H9 (cell line): Measurements from ENCODE around the gene NMT1. TPM values are rescaled to one million over a fixed set of nuclear protein-coding genes. Genes with fewer than 3 reads are reported as not detected.

Source experiments
- DNase-seq: peaks from one replicate; pipeline ENCODE4 v3.0.0-alpha.2; 2017
- H2AFZ ChIP-seq: one replicate; pipeline ENCODE4 v1.6.1; 2013; ENCODE audit warnings: mild to moderate bottlenecking, low read length, control low read depth, moderate library complexity
- H2AK5ac ChIP-seq: 2 replicates; pipeline ENCODE4 v1.6.1; 2013; ENCODE audit warnings: low read length, control low read depth, mixed read lengths; ENCODE audit not compliant: insufficient read length
- H2BK120ac ChIP-seq: one replicate; pipeline ENCODE4 v1.6.1; 2013; ENCODE audit warnings: low read depth, mild to moderate bottlenecking, low read length, control low read depth, inconsistent platforms; ENCODE audit not compliant: poor library complexity, severe bottlenecking
- H2BK12ac ChIP-seq: 2 replicates; pipeline ENCODE4 v1.6.1; 2013; ENCODE audit warnings: low read length, control low read depth, mixed read lengths, low read depth; ENCODE audit not compliant: insufficient read length
- H2BK15ac ChIP-seq: 2 replicates; pipeline ENCODE4 v1.6.1; 2013; ENCODE audit warnings: low read depth, low read length, control low read depth
- H2BK20ac ChIP-seq: one replicate; pipeline ENCODE4 v1.6.1; 2013; ENCODE audit warnings: low read depth, mild to moderate bottlenecking, low read length, control low read depth, inconsistent platforms; ENCODE audit not compliant: poor library complexity, severe bottlenecking
- H2BK5ac ChIP-seq: 2 replicates; pipeline ENCODE4 v1.6.1; 2013; ENCODE audit warnings: low read length, control low read depth, mixed read lengths; ENCODE audit not compliant: insufficient read length
- H3K14ac ChIP-seq: 2 replicates; pipeline ENCODE4 v1.6.1; 2013; ENCODE audit warnings: low read length, control low read depth; ENCODE audit not compliant: insufficient read depth
- H3K18ac ChIP-seq: 2 replicates; pipeline ENCODE4 v1.6.1; 2013; ENCODE audit warnings: low read depth, mild to moderate bottlenecking, mixed read lengths, low read length, control low read depth; ENCODE audit not compliant: insufficient read length
- H3K23ac ChIP-seq: 2 replicates; pipeline ENCODE4 v1.6.1; 2013; ENCODE audit warnings: low read length, control low read depth, mixed read lengths, low read depth; ENCODE audit not compliant: insufficient read length
- H3K23me2 ChIP-seq: 2 replicates; pipeline ENCODE4 v1.6.1; 2013; ENCODE audit warnings: low read depth, mild to moderate bottlenecking, mixed read lengths, low read length, control low read depth; ENCODE audit not compliant: insufficient read length, poor library complexity, severe bottlenecking
- H3K27ac ChIP-seq: 2 replicates; pipeline ENCODE4 v1.5.1; 2013; ENCODE audit warnings: low read length, control low read depth, mixed read lengths, low read depth; ENCODE audit not compliant: insufficient read length
- H3K27me3 ChIP-seq: 2 replicates; pipeline ENCODE4 v1.6.1; 2013; ENCODE audit warnings: low read length, control low read depth, inconsistent platforms; ENCODE audit not compliant: insufficient read depth
- H3K4ac ChIP-seq: 2 replicates; pipeline ENCODE4 v1.6.1; 2013; ENCODE audit warnings: low read depth, mild to moderate bottlenecking, control low read depth, inconsistent platforms, low read length, moderate library complexity
- H3K4me1 ChIP-seq: 2 replicates; pipeline ENCODE4 v1.6.1; 2013; ENCODE audit warnings: low read length, control low read depth, inconsistent platforms; ENCODE audit not compliant: insufficient read depth
- H3K4me2 ChIP-seq: 2 replicates; pipeline ENCODE4 v1.6.1; 2013; ENCODE audit warnings: low read length, control low read depth, mixed read lengths; ENCODE audit not compliant: insufficient read length, insufficient read depth
- H3K56ac ChIP-seq: 2 replicates; pipeline ENCODE4 v1.6.1; 2013; ENCODE audit warnings: low read depth, mild to moderate bottlenecking, mixed read lengths, low read length, control low read depth; ENCODE audit not compliant: insufficient read length
- H3K79me1 ChIP-seq: 2 replicates; pipeline ENCODE4 v1.6.1; 2013; ENCODE audit warnings: low read depth, mild to moderate bottlenecking, moderate library complexity, low read length, control low read depth, inconsistent platforms; ENCODE audit not compliant: insufficient read depth, poor library complexity, severe bottlenecking
- H3K79me2 ChIP-seq: 2 replicates; pipeline ENCODE4 v1.6.1; 2013; ENCODE audit warnings: low read length, control low read depth, inconsistent platforms; ENCODE audit not compliant: insufficient read depth
- H3K9ac ChIP-seq: 2 replicates; pipeline ENCODE4 v1.6.1; 2013; ENCODE audit warnings: low read length, control low read depth, mixed read lengths; ENCODE audit not compliant: insufficient read length; ENCODE audit errors: extremely low read depth
- H3K9me3 ChIP-seq: one replicate; pipeline ENCODE4 v1.6.1; 2013; ENCODE audit warnings: low read depth, low read length, inconsistent platforms; ENCODE audit not compliant: control insufficient read depth
- H3T11ph ChIP-seq: one replicate; pipeline ENCODE4 v1.6.1; 2013; ENCODE audit warnings: mild to moderate bottlenecking, low read length, control low read depth, inconsistent platforms
- H4K20me1 ChIP-seq: one replicate; pipeline ENCODE4 v1.6.1; 2013; ENCODE audit not compliant: control insufficient read depth, insufficient read length, insufficient read depth
- H4K5ac ChIP-seq: 2 replicates; pipeline ENCODE4 v1.6.1; 2013; ENCODE audit warnings: low read depth, mild to moderate bottlenecking, mixed read lengths, low read length, control low read depth; ENCODE audit not compliant: insufficient read length
- H4K8ac ChIP-seq: replicated peaks from 2 replicates; pipeline ENCODE4 v1.6.1; 2013; ENCODE audit warnings: low read length, control low read depth, mixed read lengths, low read depth; ENCODE audit not compliant: insufficient read length
- H4K91ac ChIP-seq: 2 replicates; pipeline ENCODE4 v1.6.1; 2013; ENCODE audit warnings: low read depth, mild to moderate bottlenecking, moderate library complexity, mixed read lengths, low read length, control low read depth; ENCODE audit not compliant: insufficient read length
- H3K27ac Mint-ChIP-seq, 3 experiments: 2 replicates in 2 of 3; 3 replicates in 1 of 3; pipeline ENCODE4 v1.8.0; 2020 to 2021; ENCODE audit warnings: mixed read lengths in 3 of 3, mild to moderate bottlenecking in 1 of 3, moderate library complexity in 1 of 3
- H3K27me3 Mint-ChIP-seq: 2 replicates; pipeline ENCODE4 v1.8.0; 2021; ENCODE audit warnings: low read depth, mild to moderate bottlenecking, moderate library complexity, mixed read lengths
- H3K36me3 Mint-ChIP-seq, 3 experiments: 2 replicates in 2 of 3; 3 replicates in 1 of 3; pipeline ENCODE4 v1.8.0; 2020 to 2021; ENCODE audit warnings: low read depth in 3 of 3, mixed read lengths in 3 of 3; ENCODE audit not compliant: insufficient read depth in 1 of 3
- H3K4me1 Mint-ChIP-seq, 2 experiments: 2 replicates each; pipeline ENCODE4 v1.8.0; 2020; ENCODE audit warnings: mixed read lengths in 2 of 2
- H3K4me3 Mint-ChIP-seq, 2 experiments: 2 replicates in 1 of 2; 3 replicates in 1 of 2; pipeline ENCODE4 v1.8.0; 2020 to 2021; ENCODE audit warnings: mild to moderate bottlenecking in 2 of 2, mixed read lengths in 2 of 2, moderate library complexity in 1 of 2
- H3K9me3 Mint-ChIP-seq, 2 experiments: 2 replicates in 1 of 2; 3 replicates in 1 of 2; pipeline ENCODE4 v1.8.0; 2020; ENCODE audit warnings: mild to moderate bottlenecking in 2 of 2, mixed read lengths in 2 of 2, moderate library complexity in 1 of 2
- CTCF ChIP-seq: fragments of 200-600 bp; sonication (generic); conservative IDR thresholded peaks from 3 replicates; pipeline ENCODE4 v1.8.0; 2021; ENCODE audit warnings: antibody characterized with exemption, mild to moderate bottlenecking
- WGBS: extraction: QIAGEN DNeasy Blood & Tissue Kit; methylation state at CpG from one replicate; pipeline ENCODE4 v1.1.7; 2013; ENCODE audit warnings: missing lambda C conversion rate, low lambda C conversion rate, mixed read lengths; ENCODE audit not compliant: insufficient read length; ENCODE audit errors: extremely low coverage; 5-methylcytosine and 5-hydroxymethylcytosine counted together
- total RNA-seq: library from RNA; stranded (reverse); gene quantifications from 2 replicates; pipeline ENCODE4 v1.2.1, GENCODE V29; 2021

Gene NMT1
- total RNA-seq, 1 experiment from 2014 or later: 150 TPM

- Histone ChIP-seq H3K23ac (no peak overlapping the region), H3K79me1 (no peaks in the 10 kb centered on the region), H3K14ac (no peak overlapping the region), H3K4me1 (no peaks in the 10 kb centered on the region), H3K79me2 (no peaks in the 10 kb centered on the region), H2BK20ac (no peak overlapping the region), H3K9me3 (no peaks in the 10 kb centered on the region), H3K9ac (no peak overlapping the region), H4K20me1 (no peaks in the 10 kb centered on the region), H2AFZ (no peak overlapping the region), H3K4ac (no peak overlapping the region), H3K56ac (no peak overlapping the region), H3K27ac (no peak overlapping the region), H4K8ac (no peak overlapping the region), H2BK15ac (no peak overlapping the region), H3T11ph (no peak overlapping the region), H2AK5ac (no peak overlapping the region), H4K91ac (no peak overlapping the region), H3K4me2 (no peak overlapping the region), H3K27me3 (no peaks in the 10 kb centered on the region), H3K23me2 (no peaks in the 10 kb centered on the region), H2BK12ac (no peak overlapping the region), H2BK120ac (no peak overlapping the region), H4K5ac (no peak overlapping the region), H3K18ac (no peak overlapping the region), H2BK5ac (no peak overlapping the region)
- Mint-ChIP-seq H3K36me3 (peaks cover 0 to 25% (median 17%) of the 10 kb centered on the region in 3 experiments; a peak in 5 of 7 replicates), H3K27me3 (peaks cover 2% of the 10 kb centered on the region; the same call in 1 of the 2 replicates), H3K4me1 (peaks cover 8 to 36% of the 10 kb centered on the region in 2 experiments), H3K27ac (peak overlapping the region in 1 of 3 experiments; percentile 60; a peak in 2 of 7 replicates), H3K4me3 (no peak overlapping the region), H3K9me3 (no peaks in the 10 kb centered on the region)
- no peak for DNase-seq
- TF ChIP-seq CTCF: no peak
- WGBS: no CpG with 5 or more reads among the region's 11 CpGs
Observed at GRCh38 chr17:45111850-45112249, 50.7 kb downstream of the NMT1 start.
